ENCODE measurements around the gene BMP3.

- no peak for TF ChIP-seq POLR2A (IDR thresholded peaks at IDR 0.05)
- no peak for TF ChIP-seq CTCF (IDR thresholded peaks at IDR 0.05)
These were observed 66.1 kb downstream of the BMP3 start for GRCh38 chr4:81096566-81096965.
